RWPE2 (cell line): ENCODE data around the gene RGS7.

Experiments
- ATAC-seq: fragments of 200-7000 bp; cut with Tn5 transposase; 3 replicates; pipeline ENCODE4 v1.9.1; 2021; ENCODE audit warnings: low read depth
- DNase-seq: peaks from one replicate; pipeline ENCODE4 v3.0.0-alpha.2; 2020; ENCODE audit warnings: low spot score
- H3K27ac ChIP-seq: fragments of 450-650 bp; 2 replicates; pipeline ENCODE4 v1.5.1; 2017; ENCODE audit warnings: mild to moderate bottlenecking; ENCODE audit not compliant: poor library complexity, severe bottlenecking
- H3K27me3 ChIP-seq: fragments of 250-450 bp; sonication (Bioruptor Pico); 2 replicates; pipeline ENCODE4 v1.5.1; 2021; ENCODE audit warnings: mild to moderate bottlenecking, moderate library complexity; ENCODE audit not compliant: insufficient read depth, poor library complexity, severe bottlenecking
- H3K36me3 ChIP-seq: fragments of 250-450 bp; sonication (Bioruptor Pico); 2 replicates; pipeline ENCODE4 v1.5.1; 2020; ENCODE audit warnings: low read depth, mild to moderate bottlenecking, moderate library complexity
- H3K4me1 ChIP-seq: fragments of 250-450 bp; sonication (Bioruptor Pico); 2 replicates; pipeline ENCODE4 v1.5.1; 2021; ENCODE audit warnings: mild to moderate bottlenecking, moderate library complexity; ENCODE audit not compliant: insufficient read depth, poor library complexity, severe bottlenecking
- H3K4me3 ChIP-seq: fragments of 250-450 bp; sonication (Bioruptor Pico); 2 replicates; pipeline ENCODE4 v1.5.1; 2021; ENCODE audit warnings: mild to moderate bottlenecking, moderate library complexity; ENCODE audit not compliant: severe bottlenecking
- H3K9me3 ChIP-seq: fragments of 250-450 bp; sonication (Bioruptor Pico); 2 replicates; pipeline ENCODE4 v1.5.1; 2021; ENCODE audit warnings: mild to moderate bottlenecking, moderate library complexity; ENCODE audit not compliant: severe bottlenecking
- TF ChIP-seq, protein P1 (sequence below): fragments of 450-650 bp; IDR thresholded peaks from one replicate; pipeline ENCODE4 v1.5.1; 2017; ENCODE audit warnings: mild to moderate bottlenecking, moderate library complexity; ENCODE audit not compliant: poor library complexity, severe bottlenecking

The RGS7 gene

DNA sequence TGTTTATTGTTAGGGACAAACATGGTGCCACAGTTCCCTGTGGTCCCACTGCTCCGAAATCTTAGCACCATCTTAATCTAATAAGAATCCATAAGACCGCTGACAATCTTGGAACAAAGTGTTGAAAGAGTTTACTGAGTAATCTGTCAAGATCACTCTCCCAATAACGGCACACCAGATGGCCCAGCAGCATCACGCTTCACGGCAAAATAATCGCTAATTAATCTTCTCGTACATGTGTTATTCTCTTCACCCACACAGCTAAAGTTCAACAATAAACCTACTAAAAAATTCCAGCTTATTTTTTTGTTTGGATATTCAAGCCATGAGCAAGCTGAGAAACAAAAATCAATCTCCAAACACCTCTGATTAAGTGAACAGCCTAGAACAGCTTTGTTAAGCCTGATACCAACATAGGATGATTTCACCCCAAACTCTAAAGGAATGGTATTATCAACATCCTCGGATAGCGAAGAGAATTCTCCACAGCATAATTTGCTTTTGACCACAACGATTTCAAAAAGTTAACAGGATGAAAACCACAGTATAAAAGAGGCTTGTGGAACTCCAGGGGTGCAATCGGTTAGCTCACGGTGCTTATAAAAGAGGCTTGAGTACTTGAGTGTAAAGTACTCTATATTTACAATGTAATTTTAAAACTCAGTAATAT lies 415.2 kb downstream of the RGS7 start:
- Histone ChIP-seq H3K36me3 (no peaks in the 10 kb centered on the region), H3K4me1 (no peaks in the 10 kb centered on the region), H3K27ac (no peak overlapping the region), H3K4me3 (no peak overlapping the region), H3K27me3 (no peaks in the 10 kb centered on the region), H3K9me3 (no peaks in the 10 kb centered on the region)
- TF ChIP-seq, protein P1, sequence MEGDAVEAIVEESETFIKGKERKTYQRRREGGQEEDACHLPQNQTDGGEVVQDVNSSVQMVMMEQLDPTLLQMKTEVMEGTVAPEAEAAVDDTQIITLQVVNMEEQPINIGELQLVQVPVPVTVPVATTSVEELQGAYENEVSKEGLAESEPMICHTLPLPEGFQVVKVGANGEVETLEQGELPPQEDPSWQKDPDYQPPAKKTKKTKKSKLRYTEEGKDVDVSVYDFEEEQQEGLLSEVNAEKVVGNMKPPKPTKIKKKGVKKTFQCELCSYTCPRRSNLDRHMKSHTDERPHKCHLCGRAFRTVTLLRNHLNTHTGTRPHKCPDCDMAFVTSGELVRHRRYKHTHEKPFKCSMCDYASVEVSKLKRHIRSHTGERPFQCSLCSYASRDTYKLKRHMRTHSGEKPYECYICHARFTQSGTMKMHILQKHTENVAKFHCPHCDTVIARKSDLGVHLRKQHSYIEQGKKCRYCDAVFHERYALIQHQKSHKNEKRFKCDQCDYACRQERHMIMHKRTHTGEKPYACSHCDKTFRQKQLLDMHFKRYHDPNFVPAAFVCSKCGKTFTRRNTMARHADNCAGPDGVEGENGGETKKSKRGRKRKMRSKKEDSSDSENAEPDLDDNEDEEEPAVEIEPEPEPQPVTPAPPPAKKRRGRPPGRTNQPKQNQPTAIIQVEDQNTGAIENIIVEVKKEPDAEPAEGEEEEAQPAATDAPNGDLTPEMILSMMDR = no peak
- ATAC-seq (no peak), DNase-seq (no peak)

DNA sequence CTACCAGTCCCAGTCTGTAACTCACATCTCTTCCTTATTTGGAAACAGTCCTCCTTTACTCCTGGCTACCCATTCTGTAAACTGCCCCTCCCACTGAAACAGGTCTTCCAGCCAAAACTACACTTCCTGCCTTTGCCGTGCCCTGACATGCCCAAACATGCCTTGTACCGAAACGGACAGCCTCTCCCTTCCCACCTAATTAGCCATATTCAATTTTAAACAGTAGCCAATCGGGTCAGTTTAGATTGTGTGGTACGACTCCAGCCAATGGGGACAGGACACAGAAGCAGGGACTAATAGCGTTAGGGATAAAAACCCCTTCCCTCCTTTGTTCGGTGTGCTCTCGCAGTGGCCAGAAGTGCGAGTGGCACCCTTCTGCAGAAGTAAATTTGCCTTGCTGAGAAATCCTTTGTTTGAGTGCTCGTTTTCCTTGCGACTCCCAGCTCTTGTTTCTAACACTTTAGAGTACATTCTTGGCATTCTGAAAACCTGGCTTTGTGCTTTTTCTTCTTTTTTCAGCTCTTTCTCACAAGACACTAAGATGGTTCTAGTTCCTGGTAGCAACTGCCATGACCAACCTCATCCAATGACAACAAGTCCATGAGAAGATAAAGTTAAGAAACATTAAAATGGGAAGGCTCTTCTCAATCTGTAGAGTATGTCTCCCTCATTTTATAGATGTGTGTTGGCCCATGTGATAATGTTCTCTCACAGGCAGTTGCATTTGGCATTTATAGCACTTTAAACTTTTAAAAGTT lies 419.9 kb downstream of the RGS7 start:
- H3K4me1 ChIP-seq = no peaks in the 10 kb centered on the region
- no peaks in the 10 kb centered on the region for H3K36me3 ChIP-seq
- H3K4me3 ChIP-seq = no peak overlapping the region
- no peak for DNase-seq
- TF ChIP-seq, protein P1 = no peak
- H3K27ac ChIP-seq = no peak overlapping the region
- H3K9me3 ChIP-seq = no peaks in the 10 kb centered on the region
- ATAC-seq = no peak
- H3K27me3 ChIP-seq = no peaks in the 10 kb centered on the region

DNA sequence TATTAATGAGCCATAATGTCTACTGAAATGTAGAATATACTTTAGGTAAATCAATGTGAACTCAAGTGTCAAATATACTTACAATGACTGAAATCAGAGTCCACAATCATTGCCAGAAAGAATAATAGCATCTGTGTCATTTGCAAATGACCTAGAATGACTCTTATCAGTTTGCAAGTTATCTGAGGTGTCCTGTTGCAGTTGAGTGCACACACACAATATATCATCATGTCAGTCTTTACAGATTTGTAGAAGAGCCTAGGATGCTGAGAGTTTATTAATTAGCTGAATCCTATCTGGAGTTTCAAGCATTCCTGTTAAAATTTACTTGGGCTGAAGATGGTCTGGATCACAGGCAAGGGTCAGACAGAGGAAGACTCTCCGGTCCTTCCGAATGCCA lies 421.1 kb downstream of the RGS7 start:
- Histone ChIP-seq H3K9me3 (no peaks in the 10 kb centered on the region), H3K36me3 (no peaks in the 10 kb centered on the region), H3K4me1 (no peaks in the 10 kb centered on the region), H3K27ac (no peak overlapping the region), H3K4me3 (no peak overlapping the region), H3K27me3 (no peaks in the 10 kb centered on the region)
- DNase-seq (no peak), ATAC-seq (no peak)
- TF ChIP-seq, protein P1 = no peak

GRCh38 chr1:240931031-240931430 lies 426.0 kb downstream of the RGS7 start:
- Histone ChIP-seq H3K27me3 (no peaks in the 10 kb centered on the region), H3K4me1 (no peaks in the 10 kb centered on the region), H3K9me3 (no peaks in the 10 kb centered on the region), H3K36me3 (no peaks in the 10 kb centered on the region), H3K4me3 (no peak overlapping the region), H3K27ac (no peak overlapping the region)
- TF ChIP-seq, protein P1 = no peak
- DNase-seq (no peak), ATAC-seq (no peak)

GRCh38 chr1:240928265-240928664 lies 428.7 kb downstream of the RGS7 start:
- Histone ChIP-seq H3K36me3 (no peaks in the 10 kb centered on the region), H3K9me3 (no peaks in the 10 kb centered on the region)
- ATAC-seq = no peak

More at GRCh38 chr1:240928265-240928664, 428.7 kb downstream of the RGS7 start:
- no peak overlapping the region for H3K27ac ChIP-seq
- H3K4me1 ChIP-seq = no peaks in the 10 kb centered on the region
- no peak overlapping the region for H3K4me3 ChIP-seq
- H3K27me3 ChIP-seq = no peaks in the 10 kb centered on the region
- no peak for DNase-seq
- TF ChIP-seq, protein P1 = no peak
